HG03354 (cell line): ENCODE measurements around the gene FLVCR2.
A peak's percentile ranks its signal among the peaks of the same experiment; 100 is the strongest.

Experiments
- ATAC-seq: cut with Tn5 transposase; IDR thresholded peaks from one replicate; pipeline ENCODE4 v1.9.1; 2021; ENCODE audit warnings: mild to moderate bottlenecking; ENCODE audit not compliant: unreplicated experiment, poor library complexity, severe bottlenecking

Gene FLVCR2

GRCh38 chr14:75578102-75578785 is at the start of gene FLVCR2:
TSS of gene FLVCR2 (plus strand) at chr14:75578620. CDS start at chr14:75578973, 353 bp downstream.
- ATAC-seq, result peak; percentile 43

GRCh38 chr14:75531256-75531655 is 47.2 kb upstream of the FLVCR2 start:
- ATAC-seq, result no peak

GRCh38 chr14:75531660-75532317 is 46.6 kb upstream of the FLVCR2 start:
- no peak for ATAC-seq

GRCh38 chr14:75533791-75534555 is 44.4 kb upstream of the FLVCR2 start:
- no peak for ATAC-seq

- no peak for ATAC-seq
These were observed 43.1 kb upstream of the FLVCR2 start for GRCh38 chr14:75535164-75535898.

- ATAC-seq, result no peak
These were observed 41.3 kb upstream of the FLVCR2 start for GRCh38 chr14:75537071-75537470.

GRCh38 chr14:75539162-75539560 is 39.3 kb upstream of the FLVCR2 start:
- ATAC-seq, result no peak

- ATAC-seq, result peak; percentile 63
These were observed 38.6 kb upstream of the FLVCR2 start for GRCh38 chr14:75539561-75540478.

- ATAC-seq, result no peak
These were observed 38.0 kb upstream of the FLVCR2 start for GRCh38 chr14:75540479-75540851.

GRCh38 chr14:75542588-75543091 is 35.8 kb upstream of the FLVCR2 start:
- peak; percentile 65 for ATAC-seq

- peak; percentile 18 for ATAC-seq
These were observed 35.2 kb upstream of the FLVCR2 start for GRCh38 chr14:75543253-75543652.

GRCh38 chr14:75543786-75544185 is 34.6 kb upstream of the FLVCR2 start:
- no peak for ATAC-seq

- ATAC-seq, result no peak
These were observed 32.5 kb upstream of the FLVCR2 start for GRCh38 chr14:75545907-75546306.

GRCh38 chr14:75547552-75548250 is 30.7 kb upstream of the FLVCR2 start:
- no peak for ATAC-seq

GRCh38 chr14:75548544-75548943 is 29.9 kb upstream of the FLVCR2 start:
- ATAC-seq, result no peak

- ATAC-seq, result peak; percentile 60
These were observed 29.3 kb upstream of the FLVCR2 start for GRCh38 chr14:75549169-75549568.

GRCh38 chr14:75551021-75551420 is 27.4 kb upstream of the FLVCR2 start:
- no peak for ATAC-seq

- no peak for ATAC-seq
These were observed 25.3 kb upstream of the FLVCR2 start for GRCh38 chr14:75553157-75553556.
